Lower lobe of right lung (tissue), 2 donors: ENCODE measurements around the gene PSMC4. TPM values are rescaled to one million over a fixed set of nuclear protein-coding genes. Genes with fewer than 3 reads are reported as not detected.

Source experiments
- ATAC-seq, 2 donors: fragments of 200-7000 bp; cut with Tn5 transposase; one replicate each; pipeline ENCODE4 v1.9.1; 2020 to 2022; ENCODE audit warnings: mild to moderate bottlenecking in 2 of 2, moderate library complexity in 2 of 2
- DNase-seq: peaks from one replicate; pipeline ENCODE4 v3.0.0-alpha.2; 2020
- H3K27ac ChIP-seq: fragments of 200-600 bp; one replicate; pipeline ENCODE4 v1.8.0; 2022
- H3K27me3 ChIP-seq: fragments of 200-600 bp; one replicate; pipeline ENCODE4 v1.8.0; 2022; ENCODE audit warnings: low read depth
- H3K36me3 ChIP-seq: fragments of 200-600 bp; one replicate; pipeline ENCODE4 v1.8.0; 2022; ENCODE audit warnings: mild to moderate bottlenecking
- H3K4me1 ChIP-seq: fragments of 200-600 bp; one replicate; pipeline ENCODE4 v1.8.0; 2022
- H3K4me3 ChIP-seq: fragments of 200-600 bp; one replicate; pipeline ENCODE4 v1.8.0; 2022; ENCODE audit warnings: mild to moderate bottlenecking
- H3K9me3 ChIP-seq: fragments of 200-600 bp; one replicate; pipeline ENCODE4 v1.8.0; 2022
- CTCF ChIP-seq: fragments of 200-600 bp; IDR thresholded peaks from one replicate; pipeline ENCODE4 v1.8.0; 2022; ENCODE audit warnings: antibody characterized with exemption, mild to moderate bottlenecking
- intact Hi-C: fragments of 100-400 bp; cut with DNase I; formaldehyde crosslinking; loops from one replicate; pipeline ENCODE4 v1.11.0; 2022
- total RNA-seq: library from RNA; stranded (reverse); fragmentation: NEBNext Ultra II Directional; extraction: Animal tissue kit (Norgen Biotek cat#: 25700); gene quantifications from one replicate; pipeline ENCODE4 v1.2.1, GENCODE V29; 2021
- donor health status: DM: no; HTN: yes; CAD: no; lungs with severe emphysema.

The PSMC4 gene
- total RNA-seq, 1 donor from 2014 or later = 57.3 TPM

GRCh38 chr19:40023969-40024368 is 53.0 kb downstream of the PSMC4 start:
- Histone ChIP-seq H3K9me3 (peaks cover 81% of the 10 kb centered on the region), H3K27me3 (no peaks in the 10 kb centered on the region), H3K4me1 (no peaks in the 10 kb centered on the region), H3K27ac (no peak overlapping the region), H3K4me3 (no peak overlapping the region), H3K36me3 (no peaks in the 10 kb centered on the region)
- no peak for TF ChIP-seq CTCF
- intact Hi-C loops = no loop called here
- no peak for DNase-seq
- ATAC-seq = no peak

GRCh38 chr19:40025938-40026596 is 55.1 kb downstream of the PSMC4 start:
- no peak for TF ChIP-seq CTCF
- intact Hi-C loops = no loop called here
- Histone ChIP-seq H3K9me3 (peaks cover 98% of the 10 kb centered on the region), H3K27me3 (no peaks in the 10 kb centered on the region), H3K4me1 (no peaks in the 10 kb centered on the region), H3K4me3 (no peak overlapping the region), H3K27ac (no peak overlapping the region), H3K36me3 (no peaks in the 10 kb centered on the region)
- DNase-seq (no peak), ATAC-seq (no peak)

GRCh38 chr19:40026597-40026970 is 55.6 kb downstream of the PSMC4 start:
- Histone ChIP-seq H3K9me3 (peaks cover 98% of the 10 kb centered on the region), H3K27ac (no peak overlapping the region), H3K4me1 (no peaks in the 10 kb centered on the region), H3K27me3 (no peaks in the 10 kb centered on the region), H3K4me3 (no peak overlapping the region), H3K36me3 (no peaks in the 10 kb centered on the region)
- intact Hi-C loops = no loop called here
- DNase-seq (no peak), ATAC-seq (no peak)
- no peak for TF ChIP-seq CTCF

Other genes with a start within 250 kb of the PSMC4 start
- gene CLC, start 233.1 kb upstream of the PSMC4 start, total RNA-seq = not detected
- not detected for gene LEUTX, start 192.3 kb upstream of the PSMC4 start, total RNA-seq
- gene DYRK1B, start 137.0 kb upstream of the PSMC4 start, total RNA-seq = 28.4 TPM
- 117 TPM for gene FBL, start 124.8 kb upstream of the PSMC4 start, total RNA-seq
- 95.3 TPM for gene FCGBP, start 36.5 kb upstream of the PSMC4 start, total RNA-seq
- 7.4 TPM for gene ZNF546, start 25.9 kb downstream of the PSMC4 start, total RNA-seq
- 27.1 TPM for gene ZNF780B, start 85.1 kb downstream of the PSMC4 start, total RNA-seq
- gene ZNF780A, start 119.8 kb downstream of the PSMC4 start, total RNA-seq = 23.5 TPM
- gene MAP3K10, start 220.3 kb downstream of the PSMC4 start, total RNA-seq = 17.4 TPM
- gene TTC9B, start 247.2 kb downstream of the PSMC4 start, total RNA-seq = not detected